ENCODE data around the gene KRTAP11-1. TPM values are rescaled to one million over a fixed set of nuclear protein-coding genes. Genes with fewer than 3 reads are reported as not detected.
A peak's percentile ranks its signal among the peaks of the same experiment; 100 is the strongest.

Gene KRTAP11-1
- total and polyA plus RNA-seq, 2 donors from 2014 or later: not detected

DNA sequence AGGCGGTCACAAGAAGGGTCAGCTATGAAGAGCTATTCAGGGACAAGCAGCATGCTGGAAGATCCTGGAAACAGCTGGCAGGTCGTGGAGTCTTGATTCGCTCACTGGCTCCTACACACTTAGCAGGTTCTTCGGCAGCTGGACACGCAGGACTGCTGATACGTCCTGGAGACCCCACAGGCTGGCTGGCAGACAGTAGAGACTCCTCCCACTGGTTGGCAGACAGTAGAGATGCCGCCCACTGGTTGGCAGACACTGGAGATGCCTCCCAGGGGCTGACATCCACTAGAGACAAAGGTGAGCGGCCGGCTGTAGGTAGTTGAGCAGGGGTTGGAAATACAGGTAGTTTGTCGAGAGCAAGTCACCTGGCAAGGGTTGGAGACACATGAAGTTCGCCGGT lies 466 bp downstream of the KRTAP11-1 start:
- Histone ChIP-seq H3K36me3 (ENCODE audit: control insufficient read depth in 2 of 3, insufficient read depth in 3 of 3, low read length in 3 of 3) (no peaks in the 10 kb centered on the region), H3K27me3 (ENCODE audit: control insufficient read depth, insufficient read depth, low read length) (no peaks in the 10 kb centered on the region), H3K9me3 (ENCODE audit: control insufficient read depth in 2 of 3, insufficient read depth in 1 of 3, low read length in 3 of 3) (no peaks in the 10 kb centered on the region), H3K4me3 (ENCODE audit: low read length in 3 of 3) (no peak overlapping the region), H3K9ac (ENCODE audit: low read length in 3 of 3) (no peak overlapping the region), H3K27ac (ENCODE audit: low read depth in 2 of 2, low read length in 2 of 2) (no peak overlapping the region), H3K4me1 (ENCODE audit: control insufficient read depth in 2 of 3, insufficient read depth in 2 of 3, low read depth in 1 of 3, low read length in 3 of 3) (no peaks in the 10 kb centered on the region)
- FAIRE-seq (no peak), DNase-seq (peak in 2 of 5 donors; percentile 2 to 45)
- TF ChIP-seq, protein P1, sequence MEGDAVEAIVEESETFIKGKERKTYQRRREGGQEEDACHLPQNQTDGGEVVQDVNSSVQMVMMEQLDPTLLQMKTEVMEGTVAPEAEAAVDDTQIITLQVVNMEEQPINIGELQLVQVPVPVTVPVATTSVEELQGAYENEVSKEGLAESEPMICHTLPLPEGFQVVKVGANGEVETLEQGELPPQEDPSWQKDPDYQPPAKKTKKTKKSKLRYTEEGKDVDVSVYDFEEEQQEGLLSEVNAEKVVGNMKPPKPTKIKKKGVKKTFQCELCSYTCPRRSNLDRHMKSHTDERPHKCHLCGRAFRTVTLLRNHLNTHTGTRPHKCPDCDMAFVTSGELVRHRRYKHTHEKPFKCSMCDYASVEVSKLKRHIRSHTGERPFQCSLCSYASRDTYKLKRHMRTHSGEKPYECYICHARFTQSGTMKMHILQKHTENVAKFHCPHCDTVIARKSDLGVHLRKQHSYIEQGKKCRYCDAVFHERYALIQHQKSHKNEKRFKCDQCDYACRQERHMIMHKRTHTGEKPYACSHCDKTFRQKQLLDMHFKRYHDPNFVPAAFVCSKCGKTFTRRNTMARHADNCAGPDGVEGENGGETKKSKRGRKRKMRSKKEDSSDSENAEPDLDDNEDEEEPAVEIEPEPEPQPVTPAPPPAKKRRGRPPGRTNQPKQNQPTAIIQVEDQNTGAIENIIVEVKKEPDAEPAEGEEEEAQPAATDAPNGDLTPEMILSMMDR (IDR thresholded peaks at IDR 0.05; ENCODE audit: borderline replicate concordance, extremely low read depth, insufficient read depth): no peak
- intact Hi-C loops (cut with DNase I): no loop called here

DNA sequence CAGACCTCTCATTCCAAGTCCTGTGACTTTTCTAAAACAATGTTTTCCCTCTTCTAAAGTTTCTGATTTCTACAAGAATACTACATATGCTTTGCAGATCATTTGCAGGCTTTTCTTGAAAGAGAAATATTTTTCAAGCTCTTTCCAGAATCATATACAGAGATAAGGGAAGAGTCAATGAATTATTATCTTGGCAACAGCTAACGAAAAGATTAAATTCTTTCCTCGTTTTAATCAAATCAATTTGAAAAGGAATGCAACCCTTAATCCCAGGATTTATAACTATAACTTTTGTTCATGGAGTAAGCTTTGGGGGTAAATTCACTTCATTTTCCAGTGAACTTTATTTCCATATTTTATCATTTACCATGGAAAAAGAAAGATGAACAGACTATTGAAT lies 6.9 kb downstream of the KRTAP11-1 start:
- no peak overlapping the region for H3K27ac ChIP-seq (ENCODE audit: low read depth in 2 of 2, low read length in 2 of 2)
- TF ChIP-seq, protein P1 (IDR thresholded peaks at IDR 0.05; ENCODE audit: borderline replicate concordance, extremely low read depth, insufficient read depth): no peak
- H3K4me1 ChIP-seq (ENCODE audit: control insufficient read depth in 2 of 3, insufficient read depth in 2 of 3, low read depth in 1 of 3, low read length in 3 of 3): no peaks in the 10 kb centered on the region
- DNase-seq (no peak), FAIRE-seq (no peak)
- no peak overlapping the region for H3K4me3 ChIP-seq (ENCODE audit: low read length in 3 of 3)
- no peaks in the 10 kb centered on the region for H3K36me3 ChIP-seq (ENCODE audit: control insufficient read depth in 2 of 3, insufficient read depth in 3 of 3, low read length in 3 of 3)
- intact Hi-C loops (cut with DNase I): no loop called here
- H3K9me3 ChIP-seq (ENCODE audit: control insufficient read depth in 2 of 3, insufficient read depth in 1 of 3, low read length in 3 of 3): no peaks in the 10 kb centered on the region
- H3K27me3 ChIP-seq (ENCODE audit: control insufficient read depth, insufficient read depth, low read length): no peaks in the 10 kb centered on the region
- H3K9ac ChIP-seq (ENCODE audit: low read length in 3 of 3): no peak overlapping the region

DNA sequence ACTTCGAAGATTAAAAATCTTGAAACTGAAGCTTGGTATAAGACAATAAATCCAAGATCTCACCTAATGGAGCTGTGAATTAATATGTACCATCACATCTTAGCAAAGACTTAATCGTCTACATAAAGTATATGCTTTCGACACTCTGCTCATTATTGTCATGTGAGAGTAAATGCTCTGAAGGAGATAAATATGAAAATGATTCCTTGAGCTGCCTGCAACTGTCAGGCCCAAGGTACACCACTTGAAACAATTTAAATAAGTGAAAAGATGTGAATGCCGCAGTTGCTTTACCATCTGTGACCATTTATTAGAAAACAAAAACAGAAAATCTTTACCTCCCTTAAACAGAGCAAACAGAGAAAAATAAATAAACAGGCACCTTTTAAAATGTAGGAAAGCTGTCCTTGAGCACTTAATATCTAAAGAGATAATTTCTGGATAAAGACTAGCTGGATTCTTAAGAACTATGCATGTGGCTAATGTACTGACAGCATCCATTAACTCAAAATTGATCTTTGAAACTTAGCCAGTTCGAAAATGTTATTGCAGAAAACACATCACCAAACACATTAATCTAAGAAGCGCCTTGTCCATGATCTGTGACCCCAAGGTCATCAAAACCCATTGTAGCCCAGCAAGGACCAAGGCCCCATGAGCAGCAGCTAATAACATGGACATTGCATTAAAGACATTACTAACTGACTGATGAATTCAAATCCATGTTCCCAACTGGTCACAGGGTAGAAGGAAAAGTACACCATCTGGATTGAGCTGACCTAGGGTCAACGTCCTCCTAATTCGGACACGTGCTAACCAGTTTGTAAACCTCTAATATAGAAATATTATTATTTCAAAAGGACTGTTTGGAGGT lies 33.5 kb downstream of the KRTAP11-1 start:
- H3K4me1 ChIP-seq (ENCODE audit: control insufficient read depth in 2 of 3, insufficient read depth in 2 of 3, low read depth in 1 of 3, low read length in 3 of 3): no peaks in the 10 kb centered on the region
- H3K9ac ChIP-seq (ENCODE audit: low read length in 3 of 3): no peak overlapping the region
- H3K27ac ChIP-seq (ENCODE audit: low read depth in 2 of 2, low read length in 2 of 2): no peak overlapping the region
- H3K27me3 ChIP-seq (ENCODE audit: control insufficient read depth, insufficient read depth, low read length): no peaks in the 10 kb centered on the region
- intact Hi-C loops (cut with DNase I): no loop called here
- DNase-seq (no peak), FAIRE-seq (no peak)
- H3K4me3 ChIP-seq (ENCODE audit: low read length in 3 of 3): no peak overlapping the region
- TF ChIP-seq, protein P1 (IDR thresholded peaks at IDR 0.05; ENCODE audit: borderline replicate concordance, extremely low read depth, insufficient read depth): no peak
- H3K9me3 ChIP-seq (ENCODE audit: control insufficient read depth in 2 of 3, insufficient read depth in 1 of 3, low read length in 3 of 3): no peaks in the 10 kb centered on the region
- H3K36me3 ChIP-seq (ENCODE audit: control insufficient read depth in 2 of 3, insufficient read depth in 3 of 3, low read length in 3 of 3): no peaks in the 10 kb centered on the region

All from kidney (tissue), 14 donors.